ENCODE data around the gene FBXO33.

The FBXO33 gene, protein sequence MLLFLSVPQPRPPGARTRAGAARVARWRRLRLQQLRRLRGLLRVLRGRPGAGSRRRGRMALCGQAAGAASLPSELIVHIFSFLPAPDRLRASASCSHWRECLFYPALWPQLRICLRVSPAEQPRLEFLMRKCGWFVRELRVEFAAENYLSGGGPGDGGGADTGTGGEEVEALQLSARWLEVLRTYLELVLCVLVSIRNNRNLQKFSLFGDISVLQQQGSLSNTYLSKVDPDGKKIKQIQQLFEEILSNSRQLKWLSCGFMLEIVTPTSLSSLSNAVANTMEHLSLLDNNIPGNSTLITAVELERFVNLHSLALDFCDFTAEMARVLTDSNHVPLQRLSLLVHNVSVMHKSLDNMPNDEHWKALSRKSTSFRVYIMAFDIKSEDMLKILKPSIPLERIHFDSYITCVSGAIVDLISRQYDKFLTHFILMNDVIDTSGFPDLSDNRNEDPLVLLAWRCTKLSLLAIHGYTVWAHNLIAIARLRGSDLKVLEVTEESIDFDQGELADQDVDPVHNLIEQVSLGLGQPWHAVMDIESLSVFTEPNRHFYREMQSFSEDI

GRCh38 chr14:39432179-39432618 is at the start of gene FBXO33:
Gene FBXO33 (minus strand): TSS chr14:39432433. CDS start chr14:39432162, 271 bp downstream.
- DNase-seq: peak; percentile 96

- DNase-seq: peak; percentile 23
Observed at GRCh38 chr14:39474416-39474911, 42.2 kb upstream of the FBXO33 start.

GRCh38 chr14:39472078-39472477 is 39.8 kb upstream of the FBXO33 start:
- DNase-seq: no peak

DNA sequence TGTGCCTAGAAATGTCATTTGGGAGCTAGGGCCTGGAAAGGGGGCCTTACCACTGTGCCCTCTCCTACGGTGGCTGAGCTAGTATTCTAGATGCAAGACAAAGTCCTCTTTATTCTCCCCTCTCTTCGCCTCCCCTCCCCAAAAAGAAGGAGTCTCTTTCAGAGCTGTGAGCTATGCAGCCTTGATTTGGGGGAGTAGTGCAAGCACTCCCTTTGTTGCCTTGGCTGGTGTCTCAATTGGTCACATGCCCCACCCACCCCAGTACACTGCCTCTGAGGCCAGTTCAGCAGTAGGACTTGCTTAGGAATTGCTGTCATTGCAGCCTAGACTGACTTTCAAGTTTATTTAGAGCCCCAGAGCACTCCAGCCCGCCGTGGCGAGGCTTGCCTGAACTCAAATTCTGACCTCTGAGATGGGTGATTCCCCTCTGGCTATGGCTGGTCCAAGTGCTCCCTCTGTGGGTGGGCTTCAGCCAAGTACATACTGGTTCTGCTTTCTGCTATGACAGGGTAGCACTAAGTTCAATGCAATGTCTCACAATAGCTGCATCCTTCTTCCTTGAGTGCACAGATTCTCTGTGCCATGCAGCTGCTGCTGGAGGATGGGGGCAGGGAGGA is 37.0 kb upstream of the FBXO33 start:
- DNase-seq: peak; percentile 49

DNA sequence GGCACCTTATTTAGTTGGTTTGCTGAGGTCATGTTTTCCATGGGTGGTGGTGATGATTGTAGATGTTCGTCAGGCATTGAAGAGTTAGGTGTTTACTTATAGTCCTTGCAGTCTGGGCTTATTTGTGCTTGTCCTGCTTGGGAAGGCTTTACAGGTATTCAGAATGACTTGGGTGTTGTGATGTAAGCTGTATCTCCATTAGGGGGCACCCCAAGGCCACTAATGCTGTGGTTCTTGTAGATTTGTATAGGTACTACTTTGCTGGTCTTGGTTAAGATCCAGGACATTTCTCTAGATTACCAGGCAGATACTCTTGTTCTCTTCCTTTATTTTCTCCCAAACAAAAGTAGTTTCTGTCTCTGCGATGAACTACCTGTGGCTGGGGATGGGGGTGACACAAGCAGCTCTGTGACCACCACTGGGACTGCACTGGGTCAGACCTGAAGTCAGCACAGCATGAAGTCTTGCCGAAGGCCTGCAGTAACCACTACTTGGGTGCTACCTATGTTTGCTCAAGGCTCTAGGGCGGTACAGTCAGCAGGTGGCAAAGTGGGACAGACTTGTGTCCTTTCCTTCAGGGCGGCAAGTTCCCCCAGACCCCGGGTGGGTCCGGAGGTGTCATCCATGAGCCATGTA is 35.8 kb upstream of the FBXO33 start:
- DNase-seq: peak; percentile 49

DNA sequence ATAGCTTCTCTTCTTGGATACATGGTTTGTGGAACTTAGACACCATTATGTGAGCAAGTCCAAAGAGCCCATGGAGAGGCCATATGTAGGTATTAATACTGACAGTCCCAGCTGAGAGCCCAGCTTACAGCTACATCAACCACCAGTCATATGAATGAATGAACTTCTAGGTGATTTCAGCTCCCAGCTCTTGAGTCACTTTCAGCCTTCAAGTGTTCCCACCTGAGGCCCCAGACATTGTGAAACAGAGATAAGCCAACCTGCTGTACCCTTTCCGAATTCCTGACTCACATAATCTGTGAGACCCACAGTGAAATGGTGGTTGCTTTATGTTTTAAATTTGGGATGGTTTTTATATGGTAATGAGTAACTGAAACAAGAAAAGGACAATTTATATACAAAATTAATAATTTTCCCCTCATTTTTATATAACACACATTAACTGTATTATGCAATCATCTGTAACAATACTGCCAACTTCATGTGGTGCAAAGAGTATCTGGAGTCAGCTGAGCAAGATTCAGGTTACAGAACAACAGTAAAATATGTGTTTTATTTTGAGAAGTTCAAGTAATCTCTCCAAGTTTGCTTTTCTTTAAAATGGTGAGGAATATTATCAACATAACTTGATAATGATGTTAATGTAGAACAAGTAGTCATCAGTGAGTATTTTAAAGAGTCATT is 27.7 kb upstream of the FBXO33 start:
- no peak for DNase-seq

DNA sequence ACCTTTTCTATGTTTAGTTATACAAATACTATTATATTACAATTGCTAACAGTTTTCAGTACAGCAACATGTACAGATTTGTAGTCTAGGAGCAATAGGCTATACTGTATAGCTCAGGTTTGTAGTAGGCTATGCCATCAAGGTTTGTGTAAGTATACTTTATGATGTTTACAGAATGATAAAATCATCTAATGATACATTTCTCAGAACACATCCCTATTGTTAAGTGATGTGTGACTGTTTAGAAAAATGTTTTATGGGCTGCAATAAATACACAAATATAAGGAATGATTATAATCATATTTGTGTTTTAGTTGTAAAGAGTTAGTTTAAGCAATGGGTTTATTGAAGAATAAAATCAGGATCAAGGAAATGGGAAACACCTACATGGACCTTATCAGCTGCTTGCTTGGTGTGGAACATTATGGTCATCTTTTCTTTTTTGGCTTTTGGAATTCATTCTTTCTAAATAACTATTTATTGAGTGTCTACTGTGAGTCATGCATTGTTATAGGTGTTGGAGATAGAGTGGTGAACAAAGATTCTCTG is 24.5 kb upstream of the FBXO33 start:
- no peak for DNase-seq

- no peak for DNase-seq
Observed at GRCh38 chr14:39454906-39455539, 22.8 kb upstream of the FBXO33 start.

DNA sequence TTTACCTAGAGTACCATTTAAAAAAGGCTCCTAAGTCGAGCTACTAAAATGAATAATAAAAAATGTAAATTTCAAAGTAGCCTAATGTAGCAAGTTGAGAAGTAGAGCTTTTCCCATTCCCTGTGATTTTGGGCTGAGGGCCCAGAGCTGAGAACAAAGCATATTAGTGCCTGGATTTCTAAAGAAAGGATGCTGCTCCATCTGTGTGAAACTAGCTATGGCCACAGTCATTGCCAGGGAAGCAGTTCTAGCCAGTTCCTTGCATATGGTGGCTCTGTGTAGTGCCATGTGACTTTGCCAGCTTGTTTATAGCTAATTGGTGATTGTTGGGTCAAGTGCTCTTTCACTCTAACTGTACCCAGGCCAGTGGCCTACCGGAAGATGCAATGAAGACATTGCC is 20.4 kb upstream of the FBXO33 start:
- no peak for DNase-seq

- DNase-seq: no peak
Observed at GRCh38 chr14:39451811-39452210, 19.6 kb upstream of the FBXO33 start.

DNA sequence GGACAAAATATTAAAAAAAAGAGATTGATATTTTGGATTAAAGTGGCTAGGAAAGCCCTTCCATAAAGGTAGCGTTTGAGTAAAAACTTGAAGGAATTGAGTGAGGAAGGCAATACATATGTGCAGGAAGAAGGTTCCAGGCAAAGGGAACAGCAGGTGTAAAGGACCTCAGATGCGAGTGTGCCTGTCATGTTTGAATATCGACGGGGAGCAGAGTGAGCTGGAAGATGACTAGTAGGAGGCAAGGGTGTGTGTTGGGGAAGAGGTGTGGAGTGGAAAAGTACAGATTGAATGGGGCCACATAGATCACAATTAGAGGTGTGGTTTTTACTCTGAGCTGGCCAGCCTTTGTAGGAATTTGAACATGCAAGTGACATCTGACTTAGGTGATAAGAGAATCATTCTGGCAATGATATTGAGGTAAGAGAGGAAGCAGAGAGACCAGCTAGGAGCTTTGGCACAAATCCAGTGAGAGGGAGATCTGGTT is 15.0 kb upstream of the FBXO33 start:
- no peak for DNase-seq

GRCh38 chr14:39446131-39446744 is 14.0 kb upstream of the FBXO33 start:
- DNase-seq: no peak

GRCh38 chr14:39442293-39442692 is 10.1 kb upstream of the FBXO33 start:
- DNase-seq: no peak

- no peak for DNase-seq
Observed at GRCh38 chr14:39441805-39442204, 9.6 kb upstream of the FBXO33 start.

- DNase-seq: no peak
Observed at GRCh38 chr14:39440975-39441374, 8.7 kb upstream of the FBXO33 start.

DNA sequence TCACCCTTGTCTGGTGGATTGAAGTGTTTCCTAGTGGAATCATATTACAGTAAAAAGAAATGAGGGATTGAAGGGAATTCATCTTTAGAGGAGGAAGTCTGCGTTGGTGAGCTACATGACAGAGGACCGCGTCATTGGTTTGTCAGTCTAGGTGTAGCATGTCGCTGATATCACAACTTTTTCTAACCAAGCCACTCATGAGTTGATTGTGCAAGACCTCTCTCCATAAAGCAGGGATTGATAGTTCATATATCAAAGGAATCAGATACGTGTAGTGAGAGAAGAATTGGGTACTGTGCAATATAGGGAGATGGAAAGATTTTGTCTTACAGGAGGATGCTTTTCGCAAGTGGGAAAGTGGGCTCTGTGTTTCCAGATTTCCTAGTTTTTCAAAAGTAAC is 3.0 kb upstream of the FBXO33 start:
- no peak for DNase-seq

GRCh38 chr14:39434401-39434800 is 2.2 kb upstream of the FBXO33 start:
- no peak for DNase-seq

GRCh38 chr14:39433452-39433813 is 1.2 kb upstream of the FBXO33 start:
- DNase-seq: no peak

- DNase-seq: peak; percentile 86
Observed at GRCh38 chr14:39432619-39433451, 602 bp upstream of the FBXO33 start.

DNA sequence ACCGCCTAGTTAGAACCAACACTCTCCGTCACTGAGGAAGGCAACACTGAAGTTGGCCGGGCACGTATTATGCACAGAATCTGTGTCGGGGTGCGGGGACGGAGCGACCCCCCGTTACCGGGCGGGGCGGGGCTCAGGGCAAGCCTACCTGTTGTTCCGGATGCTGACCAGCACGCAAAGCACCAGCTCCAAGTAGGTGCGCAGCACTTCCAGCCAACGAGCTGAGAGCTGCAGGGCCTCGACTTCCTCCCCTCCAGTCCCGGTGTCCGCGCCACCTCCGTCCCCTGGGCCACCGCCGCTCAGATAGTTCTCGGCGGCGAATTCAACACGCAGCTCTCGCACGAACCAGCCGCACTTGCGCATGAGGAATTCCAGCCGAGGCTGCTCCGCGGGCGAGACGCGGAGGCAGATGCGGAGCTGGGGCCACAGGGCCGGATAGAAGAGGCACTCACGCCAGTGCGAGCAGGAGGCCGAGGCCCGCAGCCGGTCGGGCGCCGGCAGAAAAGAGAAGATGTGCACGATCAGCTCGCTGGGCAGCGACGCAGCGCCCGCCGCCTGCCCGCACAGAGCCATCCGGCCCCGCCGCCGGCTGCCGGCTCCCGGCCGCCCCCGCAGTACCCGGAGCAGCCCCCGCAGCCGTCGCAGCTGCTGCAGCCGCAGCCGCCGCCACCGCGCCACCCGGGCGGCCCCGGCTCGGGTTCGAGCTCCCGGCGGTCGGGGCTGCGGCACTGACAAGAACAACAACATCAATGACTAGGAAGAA is 636 bp downstream of the FBXO33 start:
- peak; percentile 61 for DNase-seq

All from stimulated activated CD4-positive, alpha-beta T cell treated with anti-CD3 and anti-CD28 coated beads, Interleukin-15, amount 100 ng/mL, for 24 hours (primary cell).